ENCODE results near the gene SPNS3. TPM values are rescaled to one million over a fixed set of nuclear protein-coding genes. Genes with fewer than 3 reads are reported as not detected.

SPNS3 gene
- total RNA-seq, 1 experiment from 2014 or later, result not detected

DNA sequence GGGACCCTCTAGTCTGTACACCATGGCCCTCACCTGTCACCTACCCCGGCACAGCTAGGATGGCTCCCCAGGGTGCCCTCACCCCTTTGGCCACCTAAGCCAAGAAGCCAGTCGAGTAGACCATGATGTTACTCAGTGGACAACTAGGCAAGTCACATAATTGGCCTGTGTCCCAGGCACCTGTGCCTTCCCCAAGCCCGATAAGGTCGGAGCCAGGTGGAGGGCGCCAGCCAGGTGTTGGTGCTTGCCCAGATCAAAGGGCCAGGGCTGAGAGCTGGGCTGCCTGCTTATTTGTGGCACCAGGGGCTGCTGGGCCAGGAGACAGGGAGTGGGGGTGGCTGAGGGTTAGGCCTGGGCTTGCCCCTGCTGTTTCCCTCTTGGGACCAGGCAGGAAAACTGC, 81.8 kb downstream of the SPNS3 start:
- Mint-ChIP-seq H3K27ac (ENCODE audit: unreplicated experiment) (no peak overlapping the region), H3K9me3 (ENCODE audit: unreplicated experiment) (no peaks in the 10 kb centered on the region), H3K4me3 (ENCODE audit: unreplicated experiment) (no peak overlapping the region), H3K27me3 (ENCODE audit: insufficient read depth, unreplicated experiment) (no peaks in the 10 kb centered on the region), H3K36me3 (ENCODE audit: insufficient read depth, unreplicated experiment) (peaks cover 10% of the 10 kb centered on the region), H3K4me1 (ENCODE audit: low read depth, unreplicated experiment) (peaks cover 15% of the 10 kb centered on the region)
- no peaks in the 10 kb centered on the region for H3K36me3 ChIP-seq (ENCODE audit: control insufficient read depth, insufficient read depth, low read length)
- TF ChIP-seq CTCF (IDR thresholded peaks at IDR 0.05; ENCODE audit: insufficient read depth in 1 of 2, low read depth in 1 of 2, low read length in 1 of 2, severe bottlenecking in 1 of 2, unreplicated experiment in 1 of 2), result no peak
- no peaks in the 10 kb centered on the region for H3K27me3 ChIP-seq (replicated peaks; ENCODE audit: control insufficient read depth, insufficient read depth, low read length)
- POLR2A ChIA-PET, result no interaction called here
- no peak overlapping the region for H3K4me3 ChIP-seq (ENCODE audit: low read depth, low read length)
- intact Hi-C loops (cut with micrococcal nuclease; ENCODE audit: unreplicated experiment), result loop anchor here (10.0 kb wide), 1 partner anchor 61 kb away; no protein-coding TSS in a partner anchor
- CTCF ChIA-PET, result no interaction called here
- no peak for DNase-seq
- H3K9me3 ChIP-seq, result no peaks in the 10 kb centered on the region
- H3K4me1 ChIP-seq, result peaks cover 29% of the 10 kb centered on the region
- no TSS peak for BruUV-seq (replicated peaks)

DNA sequence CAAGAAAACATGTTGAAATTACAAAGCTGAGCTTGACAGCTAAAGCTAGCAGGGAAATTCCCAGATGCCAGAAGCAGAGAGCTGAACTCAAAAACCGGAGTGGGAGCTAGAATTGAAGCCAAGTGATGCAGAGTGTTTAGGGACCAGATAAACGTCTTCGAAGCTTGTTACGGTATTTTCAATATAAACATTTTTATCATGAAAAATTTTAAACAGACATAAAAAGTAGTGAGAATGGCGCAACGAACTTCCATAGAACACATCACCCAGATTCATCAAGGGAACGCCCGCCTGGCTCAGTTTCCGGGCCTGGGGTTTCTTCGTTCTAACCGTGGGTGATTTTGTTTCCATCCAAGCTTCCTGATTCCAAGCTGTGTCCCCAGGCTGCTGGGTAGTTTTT, 83.0 kb downstream of the SPNS3 start:
- Mint-ChIP-seq H3K4me3 (ENCODE audit: unreplicated experiment) (no peak overlapping the region), H3K27ac (ENCODE audit: unreplicated experiment) (no peak overlapping the region), H3K4me1 (ENCODE audit: low read depth, unreplicated experiment) (peaks cover 15% of the 10 kb centered on the region), H3K9me3 (ENCODE audit: unreplicated experiment) (no peaks in the 10 kb centered on the region), H3K27me3 (ENCODE audit: insufficient read depth, unreplicated experiment) (no peaks in the 10 kb centered on the region), H3K36me3 (ENCODE audit: insufficient read depth, unreplicated experiment) (peaks cover 10% of the 10 kb centered on the region)
- no peak for DNase-seq
- ChIA-PET POLR2A (no interaction called here), CTCF (no interaction called here)
- TF ChIP-seq CTCF (IDR thresholded peaks at IDR 0.05; ENCODE audit: insufficient read depth in 1 of 2, low read depth in 1 of 2, low read length in 1 of 2, severe bottlenecking in 1 of 2, unreplicated experiment in 1 of 2), result no peak
- peaks cover 29% of the 10 kb centered on the region for H3K4me1 ChIP-seq
- no peaks in the 10 kb centered on the region for H3K27me3 ChIP-seq (replicated peaks; ENCODE audit: control insufficient read depth, insufficient read depth, low read length)
- no peak overlapping the region for H3K4me3 ChIP-seq (ENCODE audit: low read depth, low read length)
- intact Hi-C loops (cut with micrococcal nuclease; ENCODE audit: unreplicated experiment), result loop anchor here (10.0 kb wide), 1 partner anchor 62 kb away; no protein-coding TSS in a partner anchor
- H3K9me3 ChIP-seq, result no peaks in the 10 kb centered on the region
- H3K36me3 ChIP-seq (ENCODE audit: control insufficient read depth, insufficient read depth, low read length), result no peaks in the 10 kb centered on the region
- BruUV-seq (replicated peaks), result no TSS peak

GRCh38 chr17:4518901-4519300, 85.2 kb downstream of the SPNS3 start:
- Histone ChIP-seq H3K4me1 (peaks cover 17% of the 10 kb centered on the region), H3K36me3 (ENCODE audit: control insufficient read depth, insufficient read depth, low read length) (no peaks in the 10 kb centered on the region), H3K9me3 (no peaks in the 10 kb centered on the region), H3K4me3 (ENCODE audit: low read depth, low read length) (no peak overlapping the region), H3K27me3 (replicated peaks; ENCODE audit: control insufficient read depth, insufficient read depth, low read length) (no peaks in the 10 kb centered on the region)
- no peaks in the 10 kb centered on the region for H3K27me3 Mint-ChIP-seq (ENCODE audit: insufficient read depth, unreplicated experiment)
- POLR2A ChIA-PET, result no interaction called here
- intact Hi-C loops (cut with micrococcal nuclease; ENCODE audit: unreplicated experiment), result loop anchor here (10.0 kb wide), 1 partner anchor 64 kb away; no protein-coding TSS in a partner anchor
- H3K36me3 Mint-ChIP-seq (ENCODE audit: insufficient read depth, unreplicated experiment), result peaks cover 10% of the 10 kb centered on the region
- no peaks in the 10 kb centered on the region for H3K9me3 Mint-ChIP-seq (ENCODE audit: unreplicated experiment)
- H3K4me1 Mint-ChIP-seq (ENCODE audit: low read depth, unreplicated experiment), result peaks cover 15% of the 10 kb centered on the region
- DNase-seq, result no peak
- H3K27ac Mint-ChIP-seq (ENCODE audit: unreplicated experiment), result no peak overlapping the region
- no peak overlapping the region for H3K4me3 Mint-ChIP-seq (ENCODE audit: unreplicated experiment)
- no TSS peak for BruUV-seq (replicated peaks)
- CTCF ChIA-PET, result no interaction called here
- no peak for TF ChIP-seq CTCF (IDR thresholded peaks at IDR 0.05; ENCODE audit: insufficient read depth in 1 of 2, low read depth in 1 of 2, low read length in 1 of 2, severe bottlenecking in 1 of 2, unreplicated experiment in 1 of 2)

All from Caco-2 (cell line).